22Rv1 (cell line): Measurements from ENCODE around the gene ATF7IP2.

Experiments
- H3K27ac ChIP-seq: fragments of 450-650 bp; 2 replicates; pipeline ENCODE4 v1.5.1; 2017
- ZFX ChIP-seq: fragments of 450-650 bp; IDR thresholded peaks from 2 replicates; pipeline ENCODE4 v1.6.1; 2017; ENCODE audit warnings: antibody characterized with exemption, borderline replicate concordance
- TF ChIP-seq, protein P1 (sequence below): fragments of 450-650 bp; IDR thresholded peaks from 2 replicates; pipeline ENCODE4 v1.5.1; 2017; ENCODE audit warnings: mild to moderate bottlenecking

Gene ATF7IP2

DNA sequence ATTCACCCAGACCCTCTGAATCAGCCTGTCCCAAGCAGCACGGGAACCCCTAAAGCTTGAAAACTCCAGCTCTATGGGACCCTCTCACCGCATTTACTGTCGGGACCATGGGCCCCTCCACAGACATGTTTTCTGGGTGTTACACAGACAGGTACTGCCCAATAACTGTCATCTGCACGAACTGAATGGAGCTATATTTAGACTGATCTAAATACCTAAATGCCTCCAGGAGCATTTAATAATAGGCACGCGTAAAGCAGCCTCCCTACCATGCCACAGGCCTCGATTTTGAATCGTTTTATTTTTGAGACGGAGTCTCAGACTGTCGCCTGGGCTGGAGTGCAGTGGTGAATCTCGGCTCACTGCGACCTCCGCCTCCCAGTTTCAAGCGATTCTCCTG is 144.8 kb downstream of the ATF7IP2 start:
- TF ChIP-seq ZFX: no peak
- TF ChIP-seq, protein P1, sequence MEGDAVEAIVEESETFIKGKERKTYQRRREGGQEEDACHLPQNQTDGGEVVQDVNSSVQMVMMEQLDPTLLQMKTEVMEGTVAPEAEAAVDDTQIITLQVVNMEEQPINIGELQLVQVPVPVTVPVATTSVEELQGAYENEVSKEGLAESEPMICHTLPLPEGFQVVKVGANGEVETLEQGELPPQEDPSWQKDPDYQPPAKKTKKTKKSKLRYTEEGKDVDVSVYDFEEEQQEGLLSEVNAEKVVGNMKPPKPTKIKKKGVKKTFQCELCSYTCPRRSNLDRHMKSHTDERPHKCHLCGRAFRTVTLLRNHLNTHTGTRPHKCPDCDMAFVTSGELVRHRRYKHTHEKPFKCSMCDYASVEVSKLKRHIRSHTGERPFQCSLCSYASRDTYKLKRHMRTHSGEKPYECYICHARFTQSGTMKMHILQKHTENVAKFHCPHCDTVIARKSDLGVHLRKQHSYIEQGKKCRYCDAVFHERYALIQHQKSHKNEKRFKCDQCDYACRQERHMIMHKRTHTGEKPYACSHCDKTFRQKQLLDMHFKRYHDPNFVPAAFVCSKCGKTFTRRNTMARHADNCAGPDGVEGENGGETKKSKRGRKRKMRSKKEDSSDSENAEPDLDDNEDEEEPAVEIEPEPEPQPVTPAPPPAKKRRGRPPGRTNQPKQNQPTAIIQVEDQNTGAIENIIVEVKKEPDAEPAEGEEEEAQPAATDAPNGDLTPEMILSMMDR: no peak
- H3K27ac ChIP-seq: no peak overlapping the region

DNA sequence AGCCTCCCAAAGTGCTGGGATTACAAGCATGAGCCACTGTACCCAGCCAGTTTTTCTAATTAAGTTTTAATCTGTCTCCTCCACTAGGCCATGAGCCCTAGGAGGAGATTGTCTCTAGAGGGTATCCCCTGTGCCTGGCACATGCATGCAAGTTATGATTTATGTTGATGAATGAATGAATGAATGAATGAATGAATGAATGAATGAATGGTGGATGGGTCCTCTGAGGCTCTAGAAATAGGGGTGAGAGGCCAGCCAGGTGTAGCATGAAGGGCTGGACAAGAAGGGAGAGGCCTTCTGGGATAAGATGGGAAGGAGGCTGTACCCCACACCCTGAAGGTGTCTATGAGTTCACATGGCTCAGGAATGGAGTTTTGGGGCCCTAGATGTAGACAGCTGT is 145.7 kb downstream of the ATF7IP2 start:
- TF ChIP-seq, protein P1: no peak
- no peak overlapping the region for H3K27ac ChIP-seq
